Fibroblast of lung (primary cell): ENCODE data around the gene GNAI2. TPM values are rescaled to one million over a fixed set of nuclear protein-coding genes. Genes with fewer than 3 reads are reported as not detected.
A peak's percentile ranks its signal among the peaks of the same experiment; 100 is the strongest.

Experiments used
- DNase-seq, 2 donors: peaks; one replicate each; pipeline versions ENCODE4 v3.0.0 to v3.0.0-alpha.2; 2010; ENCODE audit warnings: low read depth in 2 of 2
- H2AFZ ChIP-seq: 2 replicates; pipeline ENCODE4 v1.5.1; 2012; ENCODE audit warnings: low read length, control low read depth, inconsistent platforms
- H3K27ac ChIP-seq: 2 replicates; pipeline ENCODE4 v1.5.1; 2011; ENCODE audit warnings: low read length, control low read depth; ENCODE audit not compliant: insufficient read depth
- H3K27me3 ChIP-seq: 2 replicates; pipeline ENCODE4 v1.5.1; 2011; ENCODE audit warnings: mild to moderate bottlenecking, low read length; ENCODE audit not compliant: control insufficient read depth, insufficient read depth
- H3K36me3 ChIP-seq: 2 replicates; pipeline ENCODE4 v1.5.1; 2011; ENCODE audit warnings: low read length; ENCODE audit not compliant: control insufficient read depth, insufficient read depth
- H3K4me1 ChIP-seq: 2 replicates; pipeline ENCODE4 v1.5.1; 2011; ENCODE audit warnings: low read length; ENCODE audit not compliant: control insufficient read depth, insufficient read depth; ENCODE audit errors: extremely low read depth
- H3K4me2 ChIP-seq: 2 replicates; pipeline ENCODE4 v1.5.1; 2011; ENCODE audit warnings: low read length, control low read depth; ENCODE audit not compliant: insufficient read depth; ENCODE audit errors: extremely low read depth
- H3K4me3 ChIP-seq, 4 experiments: fragments of 200-600 bp in 1 of 4; sonication (generic) in 1 of 4; replicated peaks in 1 of 4; 2 replicates each; pipeline ENCODE4 v1.5.1; 2011 to 2016; ENCODE audit warnings: low read length in 4 of 4, low read depth in 3 of 4, mild to moderate bottlenecking in 3 of 4, control low read depth in 2 of 4, inconsistent platforms in 1 of 4, mixed read lengths in 1 of 4; ENCODE audit not compliant: insufficient read depth in 1 of 4; ENCODE audit errors: control extremely low read depth in 1 of 4
- H3K79me2 ChIP-seq: 2 replicates; pipeline ENCODE4 v1.5.1; 2012; ENCODE audit warnings: mild to moderate bottlenecking, low read length, inconsistent platforms; ENCODE audit not compliant: control insufficient read depth, insufficient read depth
- H3K9ac ChIP-seq: 2 replicates; pipeline ENCODE4 v1.5.1; 2011; ENCODE audit warnings: mild to moderate bottlenecking, low read length, control low read depth; ENCODE audit not compliant: insufficient read depth
- H3K9me3 ChIP-seq: 2 replicates; pipeline ENCODE4 v1.5.1; 2012; ENCODE audit warnings: low read depth, low read length; ENCODE audit not compliant: control insufficient read depth, insufficient read depth
- H4K20me1 ChIP-seq: 2 replicates; pipeline ENCODE4 v1.5.1; 2011; ENCODE audit warnings: low read length; ENCODE audit not compliant: control insufficient read depth, insufficient read depth; ENCODE audit errors: extremely low read depth
- EZH2 ChIP-seq: IDR thresholded peaks from 2 replicates; pipeline ENCODE4 v1.5.1; 2012; ENCODE audit warnings: low read length, control low read depth, mild to moderate bottlenecking; ENCODE audit errors: missing control alignments
- polyA plus RNA-seq, 2 donors: library from polyadenylated mRNA; depleted of rRNA in 1 of 2; stranded (reverse) in 1 of 2; unstranded in 1 of 2; fragments of >200 nt; gene quantifications; 2 replicates each; pipeline ENCODE4 v1.2.1, GENCODE V29; 2011 to 2012; ENCODE audit warnings: missing spikeins in 1 of 2
- total RNA-seq: library from RNA; depleted of rRNA; stranded (reverse); fragments of >200 nt; gene quantifications from 2 replicates; pipeline ENCODE4 v1.2.1, GENCODE V29; 2014
- TF ChIP-seq, protein P1 (sequence below), 2 donors: IDR thresholded peaks in 1 of 2; conservative IDR thresholded peaks in 1 of 2; 1 replicate in 1 of 2; 2 replicates in 1 of 2; pipeline ENCODE4 v1.5.1; 2011 to 2012; ENCODE audit warnings: low read length in 2 of 2, control low read depth in 1 of 2, inconsistent platforms in 1 of 2, low read depth in 1 of 2, mild to moderate bottlenecking in 1 of 2

GNAI2 gene
- total and polyA plus RNA-seq, 2 donors (not counting 1 experiment from before 2014, with no cell fraction given), result 238 to 704 TPM

DNA sequence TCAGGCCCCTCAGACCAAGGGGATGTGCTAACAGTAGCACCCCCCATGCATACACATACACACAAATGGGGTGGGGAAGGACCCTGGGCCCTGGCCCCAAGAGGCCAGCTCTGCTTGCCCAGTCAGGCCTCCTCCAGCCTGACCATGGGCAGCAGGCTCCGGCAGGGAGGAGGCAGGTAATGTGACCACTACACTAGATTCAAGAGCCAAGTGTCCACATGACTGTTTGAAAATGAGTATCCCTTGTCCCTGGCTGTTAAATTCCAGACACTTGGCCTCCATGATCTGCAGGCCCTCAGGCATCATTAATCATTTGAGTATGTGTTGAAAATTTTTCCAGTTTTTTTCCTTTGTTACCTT is 13.9 kb upstream of the GNAI2 start:
- Histone ChIP-seq H3K36me3 (no peaks in the 10 kb centered on the region), H3K79me2 (no peaks in the 10 kb centered on the region), H2AFZ (no peak overlapping the region), H3K4me1 (peaks cover 3% of the 10 kb centered on the region), H3K27me3 (peaks cover 11% of the 10 kb centered on the region), H3K9me3 (no peaks in the 10 kb centered on the region), H3K27ac (no peak overlapping the region), H4K20me1 (no peaks in the 10 kb centered on the region), H3K4me2 (no peak overlapping the region), H3K4me3 (no peak overlapping the region), H3K9ac (no peak overlapping the region)
- no peak for DNase-seq
- TF ChIP-seq EZH2, result no peak
- TF ChIP-seq, protein P1, sequence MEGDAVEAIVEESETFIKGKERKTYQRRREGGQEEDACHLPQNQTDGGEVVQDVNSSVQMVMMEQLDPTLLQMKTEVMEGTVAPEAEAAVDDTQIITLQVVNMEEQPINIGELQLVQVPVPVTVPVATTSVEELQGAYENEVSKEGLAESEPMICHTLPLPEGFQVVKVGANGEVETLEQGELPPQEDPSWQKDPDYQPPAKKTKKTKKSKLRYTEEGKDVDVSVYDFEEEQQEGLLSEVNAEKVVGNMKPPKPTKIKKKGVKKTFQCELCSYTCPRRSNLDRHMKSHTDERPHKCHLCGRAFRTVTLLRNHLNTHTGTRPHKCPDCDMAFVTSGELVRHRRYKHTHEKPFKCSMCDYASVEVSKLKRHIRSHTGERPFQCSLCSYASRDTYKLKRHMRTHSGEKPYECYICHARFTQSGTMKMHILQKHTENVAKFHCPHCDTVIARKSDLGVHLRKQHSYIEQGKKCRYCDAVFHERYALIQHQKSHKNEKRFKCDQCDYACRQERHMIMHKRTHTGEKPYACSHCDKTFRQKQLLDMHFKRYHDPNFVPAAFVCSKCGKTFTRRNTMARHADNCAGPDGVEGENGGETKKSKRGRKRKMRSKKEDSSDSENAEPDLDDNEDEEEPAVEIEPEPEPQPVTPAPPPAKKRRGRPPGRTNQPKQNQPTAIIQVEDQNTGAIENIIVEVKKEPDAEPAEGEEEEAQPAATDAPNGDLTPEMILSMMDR (conservative IDR thresholded peaks at IDR 0.05 in 1 of 2, IDR thresholded peaks at IDR 0.05 in 1 of 2; ENCODE audit: low read depth in 1 of 2, low read length in 2 of 2), result no peak

- H3K27ac ChIP-seq, result no peak overlapping the region
- H3K36me3 ChIP-seq, result no peaks in the 10 kb centered on the region
- no peak overlapping the region for H3K4me3 ChIP-seq
- H3K4me1 ChIP-seq, result peaks cover 9% of the 10 kb centered on the region
- H2AFZ ChIP-seq, result no peak overlapping the region
- H3K9me3 ChIP-seq, result no peaks in the 10 kb centered on the region
- H3K79me2 ChIP-seq, result no peaks in the 10 kb centered on the region
- H3K27me3 ChIP-seq, result peaks cover 4% of the 10 kb centered on the region
- H4K20me1 ChIP-seq, result no peaks in the 10 kb centered on the region
- H3K9ac ChIP-seq, result no peak overlapping the region
- DNase-seq, result no peak
- TF ChIP-seq EZH2, result no peak
- TF ChIP-seq, protein P1 (conservative IDR thresholded peaks at IDR 0.05 in 1 of 2, IDR thresholded peaks at IDR 0.05 in 1 of 2; ENCODE audit: low read depth in 1 of 2, low read length in 2 of 2), result no peak
- H3K4me2 ChIP-seq, result no peak overlapping the region
These were observed 11.4 kb upstream of the GNAI2 start for GRCh38 chr3:50224639-50225038.

DNA sequence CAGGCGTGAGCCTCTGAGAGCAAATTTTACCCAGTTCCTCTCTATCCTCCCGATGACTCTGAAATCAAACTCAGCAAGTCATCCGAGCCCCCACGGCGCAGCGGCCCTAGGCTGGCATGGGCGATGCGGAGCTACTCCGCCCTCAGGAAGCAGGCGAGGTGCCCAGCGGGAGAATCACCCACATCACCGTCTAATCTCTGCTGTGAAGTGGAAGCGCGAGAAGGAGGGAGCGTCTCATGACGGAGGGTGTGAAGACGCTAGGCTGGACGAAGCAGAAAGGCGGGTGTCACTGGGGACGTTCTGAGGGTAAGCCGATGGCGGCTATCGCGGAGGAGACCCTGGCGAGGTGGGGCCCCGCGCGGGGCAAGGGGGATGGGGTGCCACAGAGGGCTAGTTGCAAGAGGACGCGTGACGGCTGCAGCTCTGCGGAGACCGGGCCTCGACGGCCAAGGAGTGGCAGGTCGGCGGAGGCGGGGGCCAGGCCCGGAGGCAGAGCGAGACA is 9.1 kb upstream of the GNAI2 start:
- H3K36me3 ChIP-seq, result no peaks in the 10 kb centered on the region
- H2AFZ ChIP-seq, result peak overlapping the region; percentile 92
- H3K9ac ChIP-seq, result peak overlapping the region; percentile 32
- peak overlapping the region; percentile 89 for H3K4me2 ChIP-seq
- no peaks in the 10 kb centered on the region for H3K79me2 ChIP-seq
- H4K20me1 ChIP-seq, result no peaks in the 10 kb centered on the region
- H3K4me3 ChIP-seq, result peak overlapping the region; percentile 47 to 84 (median 54)
- DNase-seq, result peak; percentile 47 to 49
- peaks cover 9% of the 10 kb centered on the region for H3K4me1 ChIP-seq
- peaks cover 4% of the 10 kb centered on the region for H3K27me3 ChIP-seq
- TF ChIP-seq, protein P1 (conservative IDR thresholded peaks at IDR 0.05 in 1 of 2, IDR thresholded peaks at IDR 0.05 in 1 of 2; ENCODE audit: low read depth in 1 of 2, low read length in 2 of 2), result no peak
- no peak for TF ChIP-seq EZH2
- H3K9me3 ChIP-seq, result no peaks in the 10 kb centered on the region
- peak overlapping the region; percentile 22 for H3K27ac ChIP-seq
